Inflammatory macrophage treated with lipopolysaccharide for 4 hours (primary cell): Measurements from ENCODE around the gene TIPARP.

Experiments used
- DNase-seq: peaks from one replicate; pipeline ENCODE4 v3.0.0-alpha.2; 2020

Gene TIPARP, protein sequence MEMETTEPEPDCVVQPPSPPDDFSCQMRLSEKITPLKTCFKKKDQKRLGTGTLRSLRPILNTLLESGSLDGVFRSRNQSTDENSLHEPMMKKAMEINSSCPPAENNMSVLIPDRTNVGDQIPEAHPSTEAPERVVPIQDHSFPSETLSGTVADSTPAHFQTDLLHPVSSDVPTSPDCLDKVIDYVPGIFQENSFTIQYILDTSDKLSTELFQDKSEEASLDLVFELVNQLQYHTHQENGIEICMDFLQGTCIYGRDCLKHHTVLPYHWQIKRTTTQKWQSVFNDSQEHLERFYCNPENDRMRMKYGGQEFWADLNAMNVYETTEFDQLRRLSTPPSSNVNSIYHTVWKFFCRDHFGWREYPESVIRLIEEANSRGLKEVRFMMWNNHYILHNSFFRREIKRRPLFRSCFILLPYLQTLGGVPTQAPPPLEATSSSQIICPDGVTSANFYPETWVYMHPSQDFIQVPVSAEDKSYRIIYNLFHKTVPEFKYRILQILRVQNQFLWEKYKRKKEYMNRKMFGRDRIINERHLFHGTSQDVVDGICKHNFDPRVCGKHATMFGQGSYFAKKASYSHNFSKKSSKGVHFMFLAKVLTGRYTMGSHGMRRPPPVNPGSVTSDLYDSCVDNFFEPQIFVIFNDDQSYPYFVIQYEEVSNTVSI

DNA sequence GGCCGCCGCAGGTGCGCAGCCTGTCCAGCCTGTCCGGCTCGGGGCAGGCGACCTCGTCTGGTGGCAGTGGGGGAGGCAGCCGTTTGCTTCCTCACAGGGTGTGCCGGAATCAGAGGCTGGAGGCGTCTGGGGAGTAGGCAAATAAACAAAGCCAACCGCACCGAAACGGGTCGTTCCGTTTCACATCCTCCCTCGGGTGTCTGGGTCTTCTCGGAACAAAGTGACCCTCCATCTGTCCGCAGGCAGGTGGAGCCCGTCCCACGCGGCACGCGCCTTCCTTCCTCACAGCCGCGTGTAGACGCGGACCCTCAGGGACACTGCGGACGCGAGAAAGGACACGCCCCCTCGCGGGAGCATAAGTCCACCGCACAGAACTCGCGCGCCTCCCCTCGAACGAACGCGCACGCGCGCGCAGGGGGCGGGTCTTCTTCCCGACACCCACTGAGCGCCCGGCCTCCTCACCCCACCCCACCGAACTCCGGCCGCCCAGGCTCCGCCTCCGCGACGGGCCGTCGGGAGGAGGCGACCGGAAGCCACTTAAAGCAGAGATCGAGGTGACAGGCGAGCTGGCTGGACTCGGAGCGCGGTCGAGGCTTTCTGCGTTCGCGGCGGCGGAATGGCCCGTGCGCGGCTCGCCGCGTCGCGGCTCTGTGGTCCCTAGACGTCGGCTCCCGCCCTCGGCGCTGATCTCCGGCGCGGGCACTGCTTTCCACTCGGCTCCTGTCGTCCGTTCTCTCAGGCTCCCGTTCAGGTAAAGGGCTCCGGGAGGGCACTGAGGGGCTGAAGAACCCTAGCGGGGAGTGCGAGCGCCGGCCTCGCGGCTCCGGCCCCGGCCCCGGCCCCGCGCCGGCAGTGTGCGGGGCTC is at the start of gene TIPARP:
TSS of gene TIPARP (plus strand) at position 545 of the 865 bp plus-strand sequence. CDS start 3,108 bp downstream, outside the sequence.
- peak; percentile 99 for DNase-seq

DNA sequence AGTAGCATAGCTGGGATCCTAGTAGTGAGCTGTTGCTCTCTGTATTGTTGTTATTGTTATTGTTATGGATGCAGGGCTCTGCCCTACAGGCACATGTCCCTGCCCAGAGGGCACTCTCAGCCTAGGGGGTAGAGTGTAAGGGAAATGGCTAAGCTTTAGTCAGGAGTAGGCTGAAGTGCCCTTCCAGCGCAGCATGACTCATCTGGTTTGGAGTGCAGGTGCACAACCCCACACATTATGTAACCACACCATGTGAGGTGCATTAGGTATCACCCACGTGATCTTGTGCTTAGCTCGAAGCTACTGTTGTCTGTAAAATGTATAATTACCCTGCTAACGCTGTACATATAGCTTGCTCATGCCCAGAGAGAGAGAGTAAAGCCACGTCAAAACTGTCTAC is 48.3 kb upstream of the TIPARP start:
- DNase-seq: no peak

DNA sequence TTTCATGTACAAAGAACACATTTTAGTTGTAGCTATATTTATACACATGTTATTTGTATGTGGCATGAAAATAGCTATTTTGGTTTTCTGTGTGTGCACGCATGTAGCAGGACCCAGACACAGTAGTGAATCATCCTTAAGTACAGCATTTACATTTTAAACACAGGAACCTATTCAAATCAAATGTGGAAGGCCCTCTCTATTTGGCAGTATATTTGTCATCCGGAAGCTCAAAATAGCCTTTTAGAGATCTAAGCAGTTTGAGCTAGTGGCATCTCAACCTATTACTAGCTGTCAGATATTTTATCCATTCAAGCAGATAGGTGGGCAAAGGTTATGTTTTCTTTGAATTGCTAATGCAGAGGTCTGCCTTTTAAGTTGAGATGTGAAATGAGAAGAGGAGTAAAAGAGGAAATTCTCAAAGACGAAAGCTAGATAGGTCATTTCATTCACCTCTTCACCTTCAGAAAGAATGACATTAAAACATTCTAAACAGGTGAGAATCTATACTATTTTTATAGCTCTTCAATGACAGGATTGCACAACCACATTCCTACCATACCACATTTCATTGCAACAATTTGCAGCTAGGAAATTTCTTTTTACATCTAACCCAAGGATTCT is 46.3 kb upstream of the TIPARP start:
- DNase-seq: no peak

DNA sequence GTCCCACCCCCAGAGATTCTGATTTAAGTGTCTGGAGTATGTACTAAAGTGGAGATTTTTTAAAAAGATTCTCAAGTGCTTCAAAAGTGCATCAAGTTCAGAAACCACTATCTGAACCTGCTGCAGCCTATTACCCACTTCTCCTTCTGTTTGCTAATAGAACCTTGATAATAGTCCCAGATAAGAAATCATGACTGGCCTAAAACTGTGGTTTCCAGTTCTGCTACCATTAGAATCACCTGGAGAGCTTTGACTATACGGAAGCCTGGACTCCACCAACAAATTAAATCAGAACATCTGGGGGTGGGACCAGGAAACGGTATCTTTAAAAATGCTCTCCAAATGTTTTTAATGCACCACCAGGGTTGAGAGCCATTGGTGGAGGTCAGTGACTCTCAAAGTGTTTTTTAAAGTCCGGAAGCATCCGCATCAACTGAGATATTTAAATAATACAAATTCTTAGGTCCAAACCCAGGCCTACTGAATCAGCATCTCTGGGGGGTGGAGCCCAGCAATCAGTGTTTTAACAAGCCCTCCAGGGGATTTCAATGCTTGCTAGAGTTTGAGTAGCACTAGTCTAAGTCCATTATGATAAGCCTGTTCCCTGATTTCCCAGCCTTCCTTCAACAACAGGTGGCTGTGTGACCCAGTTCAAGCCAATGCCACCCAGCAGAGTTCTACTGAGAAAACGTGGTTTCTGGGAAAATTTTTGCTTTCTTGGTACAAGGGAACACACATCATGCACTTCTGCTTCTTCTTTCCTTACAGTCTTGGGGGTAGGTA is 45.4 kb upstream of the TIPARP start:
- no peak for DNase-seq

DNA sequence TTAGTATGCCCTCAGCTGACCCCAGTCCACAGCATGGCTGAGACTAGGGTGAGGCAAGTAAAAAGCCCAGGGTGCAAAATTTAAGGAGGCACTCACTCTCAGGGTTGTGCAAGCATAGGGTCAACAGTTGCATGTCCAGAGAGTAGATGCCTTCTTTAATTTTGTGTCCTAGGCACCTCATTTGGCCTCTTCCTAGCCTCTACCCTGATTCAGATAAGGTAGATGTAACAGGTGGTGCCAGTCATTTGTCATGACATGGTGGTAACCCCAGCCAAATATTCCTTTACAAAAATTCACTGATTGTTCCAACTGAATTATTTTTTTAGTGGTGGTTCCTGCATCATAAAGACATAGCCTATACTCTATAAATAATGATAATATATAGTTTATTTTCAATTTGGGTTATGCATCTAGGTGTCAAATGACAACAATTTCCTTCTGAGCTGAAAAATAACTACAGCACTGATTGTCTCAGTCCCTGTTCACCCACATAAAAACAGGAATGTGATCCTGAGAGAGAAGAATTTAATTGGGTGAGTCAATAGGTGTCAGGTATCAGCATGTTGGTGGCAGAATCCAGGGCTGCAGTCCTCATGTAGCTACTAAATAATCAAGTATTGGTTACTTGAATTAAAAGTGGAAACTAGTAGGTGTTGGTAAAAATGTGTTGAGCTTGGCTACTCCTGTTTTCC is 44.2 kb upstream of the TIPARP start:
- DNase-seq: no peak

DNA sequence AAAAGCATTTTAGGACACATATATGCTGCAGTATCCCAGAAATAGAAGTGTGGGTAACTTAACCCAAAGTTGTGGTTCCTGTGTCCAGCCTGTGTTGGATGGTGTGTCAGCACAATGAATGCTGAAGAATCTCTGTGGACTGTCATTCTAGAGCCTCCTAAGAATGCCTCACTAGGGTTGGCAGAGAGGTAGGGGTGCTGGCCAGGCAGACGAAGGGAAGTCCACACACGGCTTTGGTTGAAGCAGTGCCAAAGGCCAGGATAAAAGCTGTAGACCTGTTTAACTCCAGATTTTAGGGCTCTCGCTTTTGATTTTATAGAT is 43.7 kb upstream of the TIPARP start:
- no peak for DNase-seq

DNA sequence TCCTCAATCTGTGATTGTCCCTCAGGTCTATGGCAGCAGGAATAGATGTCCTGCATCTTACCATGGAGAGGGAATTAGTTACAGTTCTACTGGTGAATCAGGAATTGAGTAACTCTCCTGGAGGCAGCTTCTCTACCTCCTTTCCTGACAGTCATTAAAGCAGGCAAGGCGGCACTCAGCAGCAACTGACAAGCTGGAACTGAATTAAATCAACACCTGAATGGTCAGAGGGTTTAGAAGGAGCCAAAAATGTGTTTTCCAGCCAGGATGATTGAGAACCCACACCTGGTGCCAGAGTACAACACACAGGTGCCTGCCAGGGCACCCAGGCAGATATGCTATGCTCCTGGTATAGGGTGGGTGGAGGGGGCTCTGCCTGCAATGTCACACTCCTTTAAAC is 43.1 kb upstream of the TIPARP start:
- no peak for DNase-seq

DNA sequence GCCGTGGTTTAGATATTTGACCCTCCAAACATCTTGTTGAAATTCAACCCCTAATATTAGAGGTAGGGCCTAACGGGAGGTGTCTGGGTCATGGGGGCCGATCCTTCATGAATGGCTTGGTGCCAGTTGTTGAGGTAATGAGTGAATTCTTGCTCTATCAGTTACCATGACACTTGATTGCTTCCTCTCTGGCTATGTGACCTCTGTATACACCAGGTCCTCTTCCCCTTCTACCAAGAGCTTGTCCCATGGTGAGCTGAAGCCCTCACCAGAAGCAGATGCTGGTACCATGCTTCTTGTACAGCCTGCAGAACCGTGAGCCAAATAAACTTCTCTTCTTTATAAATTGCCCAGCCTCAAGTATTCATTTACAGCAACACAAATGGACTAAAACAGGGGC is 41.8 kb upstream of the TIPARP start:
- DNase-seq: no peak

DNA sequence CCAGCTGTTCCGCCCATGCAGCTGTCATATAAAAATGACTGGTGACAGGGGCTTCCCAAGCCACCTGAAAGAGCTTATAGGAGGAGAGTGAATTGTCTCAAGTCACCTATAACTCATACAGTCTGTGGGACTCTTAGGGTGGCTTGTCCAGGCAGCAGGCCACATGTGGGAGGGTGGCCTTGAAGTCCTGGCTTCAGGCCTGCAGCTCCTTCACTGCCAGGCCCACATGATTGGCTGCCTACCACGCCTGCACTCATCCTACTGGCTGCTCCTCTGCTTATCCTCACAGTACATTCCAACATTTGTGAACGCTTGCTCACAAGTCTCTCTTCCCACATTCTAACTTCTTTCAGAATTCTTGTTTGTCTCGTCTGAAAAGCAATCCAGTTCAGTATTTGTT is 41.1 kb upstream of the TIPARP start:
- no peak for DNase-seq

DNA sequence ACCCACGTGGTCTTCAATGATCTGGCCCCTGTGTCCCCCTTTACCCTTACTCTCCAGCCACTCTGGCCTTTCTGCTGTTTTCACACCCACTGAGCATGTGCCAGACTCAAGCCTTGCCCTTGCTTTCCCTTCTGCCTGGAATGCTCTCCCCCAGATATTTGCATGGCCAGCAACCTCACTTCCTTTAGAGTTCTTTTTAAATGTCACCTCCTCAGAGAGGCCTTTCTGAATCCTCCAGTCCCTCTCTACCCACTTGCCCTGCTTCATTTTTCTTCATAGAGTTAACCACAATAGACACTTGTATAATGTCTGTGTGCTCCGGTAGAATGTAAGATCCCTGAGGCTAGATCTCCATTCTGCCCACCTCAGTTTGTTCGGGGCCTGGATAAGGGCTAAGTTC is 39.4 kb upstream of the TIPARP start:
- no peak for DNase-seq

DNA sequence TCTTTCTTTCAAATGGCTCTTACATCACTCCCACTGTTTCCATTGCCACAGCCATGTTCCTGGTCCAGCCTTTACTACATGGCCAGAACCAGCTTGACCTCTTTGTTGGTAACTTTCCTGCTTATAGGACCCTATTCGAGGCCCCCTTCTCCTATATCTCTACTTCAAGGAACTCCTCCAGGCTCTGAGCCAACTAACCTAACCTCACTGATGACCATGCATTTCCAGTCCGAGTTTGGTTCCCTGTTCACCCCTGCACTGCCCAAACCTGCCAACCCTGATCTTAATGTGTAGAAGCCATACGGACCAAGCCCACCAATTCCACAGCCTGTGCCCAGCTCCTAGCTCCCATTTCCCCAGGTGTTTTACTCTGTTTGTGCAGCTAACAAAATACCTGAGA is 38.4 kb upstream of the TIPARP start:
- DNase-seq: peak; percentile 37

DNA sequence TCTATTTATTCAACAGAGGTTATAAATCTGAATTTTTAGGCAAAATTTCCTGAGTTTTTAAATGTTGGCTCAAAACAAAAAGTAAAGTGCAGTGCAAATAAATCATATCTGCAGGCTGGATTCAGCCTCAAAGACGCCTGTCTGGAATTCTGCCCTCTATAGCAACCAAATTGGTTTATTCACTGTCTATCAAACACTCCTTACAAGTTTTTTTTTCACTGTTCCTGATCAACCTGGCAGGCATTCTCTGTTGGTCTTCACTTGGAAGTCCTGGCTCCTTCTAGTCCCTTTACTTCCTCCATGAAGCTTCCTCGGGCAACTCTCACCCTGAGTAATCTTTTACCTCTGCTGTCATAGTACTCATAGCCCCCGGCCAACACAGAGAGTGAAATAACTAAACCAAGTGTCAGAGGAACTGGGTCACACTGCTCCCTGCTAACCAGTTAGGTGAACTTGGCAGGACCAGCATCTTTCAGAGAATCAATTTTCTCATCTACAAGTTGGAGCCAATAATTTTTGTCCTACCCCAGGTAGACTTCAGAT is 36.8 kb upstream of the TIPARP start:
- no peak for DNase-seq

DNA sequence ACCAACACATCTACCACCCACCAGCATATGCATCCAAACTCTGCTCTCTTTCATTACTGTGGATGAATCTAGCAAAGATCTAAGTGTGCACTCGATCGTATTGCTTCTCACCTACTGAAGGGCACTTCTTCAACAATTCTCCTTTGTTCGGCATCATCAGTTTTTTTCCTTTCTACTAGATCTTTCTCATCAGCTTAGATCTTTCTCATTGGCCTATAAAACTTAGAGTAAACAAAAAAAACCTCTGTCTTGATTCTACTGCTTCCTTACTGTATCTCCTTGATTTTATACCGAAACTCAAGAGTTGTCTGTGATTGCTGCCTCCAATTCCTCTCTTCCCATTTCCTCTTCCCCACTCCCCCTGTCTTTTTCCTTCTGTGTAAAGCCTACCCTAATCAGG is 36.1 kb upstream of the TIPARP start:
- no peak for DNase-seq

DNA sequence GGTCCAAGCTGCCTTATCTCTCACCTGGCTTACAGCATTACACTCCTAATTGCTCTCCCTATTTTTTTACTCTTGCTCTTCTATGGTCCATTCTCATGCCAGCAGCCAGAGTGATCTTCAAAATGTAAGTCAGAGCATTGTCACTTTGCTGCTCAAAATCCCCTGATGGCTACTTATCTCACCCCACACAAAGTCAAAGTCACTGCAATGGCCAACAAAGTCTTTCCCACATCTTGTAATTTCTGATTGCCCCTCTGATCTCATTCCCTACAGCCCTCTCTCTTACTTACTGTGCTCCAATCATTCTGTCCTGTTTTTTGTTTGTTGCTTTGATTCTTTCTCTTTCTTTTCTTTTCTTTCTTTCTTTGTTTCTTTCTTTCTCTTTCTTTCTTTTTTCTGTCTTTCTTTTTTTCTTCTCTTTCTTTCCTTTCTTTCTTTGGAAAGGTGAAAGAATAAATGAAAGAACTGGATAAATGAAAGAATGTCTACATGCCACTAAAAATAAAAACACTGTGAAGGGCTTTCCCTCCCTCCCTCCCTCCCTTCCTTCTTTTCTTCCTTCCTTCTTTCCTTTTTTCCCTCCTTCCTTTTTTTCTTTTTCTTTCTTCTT is 34.9 kb upstream of the TIPARP start:
- no peak for DNase-seq

DNA sequence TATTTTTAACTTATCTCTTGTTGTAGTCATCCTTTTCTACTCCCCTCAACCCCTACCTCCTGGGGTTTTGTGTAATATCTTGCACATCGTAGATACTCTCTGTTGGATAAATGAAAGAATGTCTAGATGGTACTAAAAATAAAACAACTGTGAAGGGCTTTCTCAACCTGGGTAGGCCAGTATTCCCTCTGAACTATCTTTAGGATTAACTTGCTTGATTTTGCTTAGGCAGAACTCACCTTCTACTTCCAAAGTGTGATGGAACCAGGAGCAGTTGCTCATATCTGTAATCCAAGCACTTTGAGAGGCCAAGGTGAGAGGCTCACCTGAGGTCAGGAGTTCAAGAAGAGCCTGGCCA is 32.8 kb upstream of the TIPARP start:
- no peak for DNase-seq

DNA sequence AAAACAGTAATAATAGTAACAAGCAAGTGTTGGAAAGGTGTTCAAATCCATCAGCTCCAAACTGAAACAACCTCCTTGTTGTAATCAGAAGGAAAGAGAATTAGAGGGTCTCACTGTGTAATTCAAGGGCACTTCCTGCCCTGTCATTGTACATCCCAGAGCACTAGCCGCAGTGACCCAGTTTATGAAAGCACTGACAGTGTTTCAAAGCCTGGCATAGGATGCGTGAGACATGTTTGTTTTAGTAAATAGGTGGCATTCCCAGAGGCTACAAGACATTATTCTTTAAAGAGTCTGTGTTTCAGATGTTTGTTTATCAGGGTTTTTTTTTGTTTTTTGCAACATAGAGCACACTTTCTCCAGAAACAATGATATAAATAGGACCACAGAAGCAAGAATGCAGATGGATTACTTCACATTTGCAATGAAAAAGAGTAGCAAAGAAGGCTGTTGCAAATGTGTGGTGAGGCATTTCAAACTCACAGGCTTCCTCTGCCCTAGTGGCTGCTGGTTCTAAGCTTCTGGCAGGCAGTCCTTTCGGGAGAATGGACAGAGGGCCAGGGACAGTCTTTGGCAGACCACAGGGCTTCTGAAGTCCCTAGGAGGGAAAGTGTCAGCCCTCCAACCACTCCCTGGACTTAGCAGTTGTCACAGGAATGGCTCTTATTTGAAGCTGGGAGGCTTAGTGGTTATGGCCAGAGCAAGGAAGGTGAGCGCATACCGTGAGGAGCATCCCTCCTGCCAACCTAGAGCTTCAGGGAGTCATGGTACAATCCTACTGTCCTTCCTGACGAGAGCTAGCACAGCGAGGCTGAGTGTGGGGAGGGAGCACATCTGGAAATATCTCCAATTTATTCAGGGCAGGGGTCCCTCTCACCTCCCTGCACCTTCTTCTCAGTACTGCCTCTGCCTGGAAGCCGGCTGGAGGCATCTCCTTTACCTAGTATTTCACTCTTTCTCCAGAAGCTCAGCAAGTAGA is 31.4 kb upstream of the TIPARP start:
- DNase-seq: no peak

DNA sequence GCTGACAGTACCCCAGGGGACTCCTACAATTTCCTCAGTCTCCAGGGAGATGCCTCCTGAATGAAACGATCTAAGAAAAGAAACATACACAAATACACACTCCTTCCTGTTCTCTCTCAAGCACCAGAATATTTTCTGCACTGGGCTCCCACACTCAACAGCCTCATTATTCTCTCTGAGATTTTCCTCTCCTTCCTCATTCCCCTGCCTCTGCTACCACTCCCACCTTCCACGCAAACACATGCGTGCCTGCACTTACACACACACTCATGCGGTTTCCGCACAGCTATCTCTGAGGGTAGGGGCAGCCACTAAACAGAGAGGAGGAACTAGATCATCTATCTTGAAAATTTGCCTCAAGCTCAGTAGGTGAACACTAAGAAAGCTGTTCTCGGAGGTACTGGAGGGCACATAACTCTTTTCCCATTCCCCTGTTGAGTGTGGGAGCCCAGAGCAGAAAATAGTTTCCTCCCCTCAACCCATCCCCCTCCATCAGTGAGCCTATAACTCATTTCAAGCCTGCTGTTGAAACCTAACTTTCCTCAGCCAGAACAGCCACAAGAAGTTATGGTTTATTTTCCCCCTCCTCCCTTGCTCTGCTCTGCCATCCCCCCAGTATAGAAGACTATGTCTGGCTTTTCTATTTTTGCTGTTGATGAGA is 30.5 kb upstream of the TIPARP start:
- DNase-seq: peak; percentile 66

DNA sequence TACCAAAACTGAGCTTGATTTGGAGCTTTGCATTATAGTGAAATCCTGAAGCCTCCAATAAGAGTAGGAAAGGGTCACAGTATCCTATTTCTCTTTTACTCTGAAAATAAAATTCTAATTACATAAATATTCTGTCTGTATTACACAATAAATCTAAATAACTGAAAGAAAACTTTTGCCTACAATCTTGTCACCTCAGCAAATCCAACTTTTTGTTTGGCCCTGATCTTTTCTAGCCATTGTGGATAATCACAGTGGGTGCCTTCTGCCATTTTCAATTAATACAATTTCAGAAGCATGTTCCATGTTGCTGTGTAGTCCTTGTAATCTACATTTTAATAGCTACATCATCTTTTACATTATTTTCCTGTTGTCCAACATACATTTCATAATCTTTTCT is 29.4 kb upstream of the TIPARP start:
- DNase-seq: no peak

DNA sequence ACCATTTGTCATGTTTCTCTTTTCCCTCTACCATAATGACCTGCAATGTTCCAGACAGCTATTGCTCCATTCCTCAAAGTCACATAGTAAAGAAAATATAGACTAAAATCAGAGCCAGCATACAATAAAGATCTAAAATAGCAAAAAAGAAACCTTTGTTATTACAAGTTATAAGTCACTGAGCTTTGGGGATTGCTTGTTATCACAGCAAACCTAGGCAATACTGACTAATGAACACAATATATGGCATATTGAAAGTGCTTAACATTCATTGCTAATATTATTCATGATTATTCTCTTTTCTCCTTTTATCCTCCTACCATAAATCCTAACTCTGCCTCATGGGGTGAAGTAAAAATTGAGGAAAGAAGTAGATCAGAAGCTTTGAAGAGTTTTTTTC is 27.4 kb upstream of the TIPARP start:
- no peak for DNase-seq
